ENCODE results near the gene USP3.

The USP3 gene

DNA sequence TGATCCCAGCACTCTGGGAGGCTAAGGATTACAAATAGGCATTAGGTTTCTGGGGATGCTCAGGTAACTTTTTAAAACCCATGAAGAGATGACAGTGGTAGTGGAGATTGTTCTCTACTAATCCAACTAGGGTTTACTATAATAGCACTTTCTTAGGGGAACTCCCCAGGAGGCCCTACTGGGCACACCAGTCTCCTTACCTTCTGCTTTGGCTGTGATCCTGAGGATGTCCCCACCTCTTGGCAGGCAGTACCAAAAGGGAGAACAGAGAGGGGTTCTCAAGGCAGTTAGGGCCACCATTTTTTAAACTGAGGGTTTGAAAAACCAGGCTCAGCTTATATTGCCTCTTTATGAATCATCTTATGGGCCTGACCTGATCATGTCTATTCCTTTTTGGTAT lies 77.8 kb downstream of the USP3 start:
- peaks cover 81% of the 10 kb centered on the region for H3K36me3 Mint-ChIP-seq (ENCODE audit: low read depth)
- no peaks in the 10 kb centered on the region for H3K27me3 Mint-ChIP-seq
- no peak for DNase-seq
- peak overlapping the region; percentile 82 for H3K27ac Mint-ChIP-seq
- peaks cover 9% of the 10 kb centered on the region for H3K9me3 Mint-ChIP-seq
- no peak overlapping the region for H3K4me3 Mint-ChIP-seq
- peaks cover 40% of the 10 kb centered on the region for H3K4me1 Mint-ChIP-seq (ENCODE audit: low read depth)

DNA sequence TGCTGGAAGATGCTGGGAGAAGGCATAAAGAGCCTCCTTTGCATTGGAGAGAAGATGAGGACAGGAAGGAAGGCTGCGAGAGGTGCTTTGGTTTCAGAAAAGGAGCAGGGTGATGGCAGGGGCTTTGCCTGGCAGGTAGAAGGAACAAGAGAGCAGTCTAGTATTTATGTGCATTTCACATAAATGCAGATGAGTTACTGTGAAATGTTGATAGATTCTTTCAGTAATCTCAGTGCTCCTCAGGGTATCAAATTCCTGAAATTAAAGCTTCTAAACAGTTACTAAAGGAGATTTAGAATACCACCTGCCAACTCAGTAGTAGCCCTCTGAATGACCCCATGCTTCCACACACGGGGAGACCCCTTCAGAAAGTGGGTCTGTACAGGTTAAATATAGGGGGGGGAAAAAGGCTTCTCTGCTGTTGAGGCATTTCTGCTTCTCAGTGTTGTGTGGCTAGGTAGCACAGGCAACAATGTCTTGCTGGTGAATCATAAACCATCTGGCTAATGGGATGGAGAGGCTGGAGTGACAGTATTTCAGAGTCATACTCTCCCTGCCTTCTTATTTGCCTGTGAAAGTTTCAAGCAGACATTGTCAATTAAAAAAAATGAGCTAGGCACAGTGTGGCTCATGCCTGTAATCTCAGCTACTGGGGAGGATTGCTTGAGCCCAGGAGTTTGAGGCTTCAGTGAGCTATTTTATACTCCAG lies 78.5 kb downstream of the USP3 start:
- peaks cover 85% of the 10 kb centered on the region for H3K36me3 Mint-ChIP-seq (ENCODE audit: low read depth)
- DNase-seq: no peak
- no peak overlapping the region for H3K4me3 Mint-ChIP-seq
- H3K27ac Mint-ChIP-seq: peak overlapping the region; percentile 82
- H3K9me3 Mint-ChIP-seq: peaks cover 9% of the 10 kb centered on the region
- no peaks in the 10 kb centered on the region for H3K27me3 Mint-ChIP-seq
- peaks cover 40% of the 10 kb centered on the region for H3K4me1 Mint-ChIP-seq (ENCODE audit: low read depth)

GRCh38 chr15:63586790-63587189 lies 82.4 kb downstream of the USP3 start:
- Mint-ChIP-seq H3K4me3 (no peak overlapping the region), H3K9me3 (peaks cover 9% of the 10 kb centered on the region), H3K36me3 (ENCODE audit: low read depth) (peaks cover 99% of the 10 kb centered on the region), H3K4me1 (ENCODE audit: low read depth) (peaks cover 43% of the 10 kb centered on the region), H3K27me3 (no peaks in the 10 kb centered on the region), H3K27ac (peak overlapping the region; percentile 76)
- DNase-seq: no peak

GRCh38 chr15:63587527-63587926 lies 83.1 kb downstream of the USP3 start:
- Mint-ChIP-seq H3K9me3 (peaks cover 9% of the 10 kb centered on the region), H3K4me3 (no peak overlapping the region), H3K27ac (no peak overlapping the region), H3K27me3 (no peaks in the 10 kb centered on the region), H3K36me3 (ENCODE audit: low read depth) (peaks cover 99% of the 10 kb centered on the region), H3K4me1 (ENCODE audit: low read depth) (peaks cover 43% of the 10 kb centered on the region)
- no peak for DNase-seq

DNA sequence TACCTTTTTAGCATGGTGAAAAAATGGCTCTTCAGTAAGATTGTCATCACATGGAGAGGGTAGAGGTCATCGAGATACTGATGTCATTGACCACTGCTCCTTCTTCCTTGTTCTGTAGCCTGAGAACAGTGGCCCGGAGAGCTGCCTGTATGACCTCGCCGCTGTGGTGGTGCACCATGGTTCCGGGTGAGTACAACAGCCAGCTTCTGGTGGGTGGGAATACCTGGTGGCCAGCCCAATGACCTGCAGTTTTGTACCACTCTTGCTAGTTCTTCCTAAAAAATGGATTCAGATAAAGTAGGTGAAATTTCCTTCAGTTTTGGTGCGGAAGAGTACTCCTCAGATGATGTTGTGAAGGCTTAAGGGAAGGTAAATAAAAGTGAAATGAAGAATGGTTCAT lies 84.4 kb downstream of the USP3 start:
- H3K36me3 Mint-ChIP-seq (ENCODE audit: low read depth): peaks cover 99% of the 10 kb centered on the region
- H3K9me3 Mint-ChIP-seq: peaks cover 6% of the 10 kb centered on the region
- H3K4me1 Mint-ChIP-seq (ENCODE audit: low read depth): peaks cover 44% of the 10 kb centered on the region
- peak overlapping the region; percentile 64 for H3K27ac Mint-ChIP-seq
- H3K4me3 Mint-ChIP-seq: no peak overlapping the region
- H3K27me3 Mint-ChIP-seq: no peaks in the 10 kb centered on the region
- DNase-seq: no peak

- Mint-ChIP-seq H3K27ac (peak overlapping the region; percentile 79), H3K4me3 (no peak overlapping the region), H3K9me3 (no peaks in the 10 kb centered on the region), H3K27me3 (no peaks in the 10 kb centered on the region), H3K4me1 (ENCODE audit: low read depth) (peaks cover 76% of the 10 kb centered on the region), H3K36me3 (ENCODE audit: low read depth) (peaks cover 64% of the 10 kb centered on the region)
- no peak for DNase-seq
Observed at GRCh38 chr15:63593705-63594671, 89.6 kb downstream of the USP3 start.

GRCh38 chr15:63595065-63595464 lies 90.7 kb downstream of the USP3 start:
- H3K27me3 Mint-ChIP-seq: no peaks in the 10 kb centered on the region
- H3K27ac Mint-ChIP-seq: peak overlapping the region; percentile 79
- no peak for DNase-seq
- no peak overlapping the region for H3K4me3 Mint-ChIP-seq
- no peaks in the 10 kb centered on the region for H3K9me3 Mint-ChIP-seq
- H3K36me3 Mint-ChIP-seq (ENCODE audit: low read depth): peaks cover 56% of the 10 kb centered on the region
- H3K4me1 Mint-ChIP-seq (ENCODE audit: low read depth): peaks cover 85% of the 10 kb centered on the region

GRCh38 chr15:63595688-63596087 lies 91.3 kb downstream of the USP3 start:
- no peak overlapping the region for H3K4me3 Mint-ChIP-seq
- peaks cover 82% of the 10 kb centered on the region for H3K4me1 Mint-ChIP-seq (ENCODE audit: low read depth)
- H3K9me3 Mint-ChIP-seq: no peaks in the 10 kb centered on the region
- peaks cover 52% of the 10 kb centered on the region for H3K36me3 Mint-ChIP-seq (ENCODE audit: low read depth)
- peak overlapping the region; percentile 71 for H3K27ac Mint-ChIP-seq
- no peaks in the 10 kb centered on the region for H3K27me3 Mint-ChIP-seq
- no peak for DNase-seq

DNA sequence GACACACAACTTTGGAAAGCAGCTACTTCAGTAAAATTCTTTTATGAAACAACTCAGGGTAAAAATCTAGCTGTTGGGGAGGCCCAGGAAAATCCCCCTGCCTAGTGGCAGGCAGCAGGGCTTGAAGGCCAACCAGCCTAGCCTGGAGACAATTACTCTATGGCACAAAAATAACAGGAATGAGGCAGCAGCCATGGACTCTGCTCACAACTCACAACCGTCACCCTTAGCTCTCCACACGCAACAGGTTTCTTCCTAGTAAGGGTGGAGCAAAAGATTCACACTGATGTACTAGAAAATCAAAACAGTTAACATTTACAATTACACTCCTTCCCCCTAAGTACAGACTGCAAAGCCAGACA lies 92.3 kb downstream of the USP3 start:
- peak overlapping the region; percentile 71 for H3K27ac Mint-ChIP-seq
- peaks cover 46% of the 10 kb centered on the region for H3K36me3 Mint-ChIP-seq (ENCODE audit: low read depth)
- no peak for DNase-seq
- H3K27me3 Mint-ChIP-seq: no peaks in the 10 kb centered on the region
- no peaks in the 10 kb centered on the region for H3K9me3 Mint-ChIP-seq
- H3K4me3 Mint-ChIP-seq: no peak overlapping the region
- H3K4me1 Mint-ChIP-seq (ENCODE audit: low read depth): peaks cover 80% of the 10 kb centered on the region

DNA sequence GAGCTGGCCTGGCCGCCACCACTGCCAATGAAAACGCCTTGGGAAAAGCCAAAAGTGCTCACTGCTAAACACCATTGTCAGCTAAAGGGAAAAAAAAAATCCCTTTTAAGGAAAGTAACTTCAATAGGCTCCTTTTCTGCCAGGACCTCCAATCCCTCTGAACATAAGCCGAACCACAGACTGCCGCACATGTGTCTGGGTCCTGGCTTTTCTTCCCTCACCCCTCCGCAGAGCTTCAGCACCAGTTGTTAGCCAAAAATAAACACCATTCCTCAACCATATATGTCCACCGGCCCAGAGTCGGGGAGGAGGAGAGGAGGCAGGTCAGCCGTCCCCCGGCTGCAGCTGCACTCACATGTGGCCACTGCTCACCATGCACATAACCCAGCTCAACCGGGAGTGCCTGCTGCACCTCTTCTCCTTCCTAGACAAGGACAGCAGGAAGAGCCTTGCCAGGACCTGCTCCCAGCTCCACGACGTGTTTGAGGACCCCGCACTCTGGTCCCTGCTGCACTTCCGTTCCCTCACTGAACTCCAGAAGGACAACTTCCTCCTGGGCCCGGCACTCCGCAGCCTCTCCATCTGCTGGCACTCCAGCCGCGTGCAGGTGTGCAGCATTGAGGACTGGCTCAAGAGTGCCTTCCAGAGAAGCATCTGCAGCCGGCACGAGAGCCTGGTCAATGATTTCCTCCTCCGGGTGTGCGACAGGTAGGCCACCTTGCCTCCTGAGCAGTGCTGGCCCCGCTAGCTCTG lies 92.8 kb downstream of the USP3 start, which contains the start of gene FBXL22:
FBXL22 (plus strand) TSS at position 350 of the 753 bp plus-strand sequence; CDS start at position 356, 6 bp downstream.
- H3K9me3 Mint-ChIP-seq: no peaks in the 10 kb centered on the region
- H3K36me3 Mint-ChIP-seq (ENCODE audit: low read depth): peaks cover 40% of the 10 kb centered on the region
- no peak within 1 kb of the TSS for H3K4me3 Mint-ChIP-seq

DNA sequence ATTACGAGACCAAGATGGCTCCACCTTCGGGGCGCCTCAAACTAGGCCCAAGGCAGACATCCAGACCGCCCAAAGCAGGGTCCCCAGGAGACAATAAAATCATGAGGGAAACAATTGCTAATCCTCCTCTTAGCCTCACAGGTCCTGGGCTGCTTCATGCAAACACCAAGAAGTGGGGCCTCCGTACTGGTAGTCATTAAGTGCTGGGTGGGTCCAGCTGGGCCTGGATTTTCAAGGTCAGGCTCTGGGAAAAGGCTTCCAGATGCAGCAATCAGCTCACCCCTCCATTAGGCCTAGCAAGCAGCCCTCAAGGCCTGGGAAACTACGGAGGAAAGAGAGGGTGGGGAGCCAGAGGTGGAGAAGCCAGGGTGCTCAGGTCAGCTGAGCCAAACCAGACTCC lies 93.4 kb downstream of the USP3 start:
- Mint-ChIP-seq H3K9me3 (no peaks in the 10 kb centered on the region), H3K27ac (peak overlapping the region; percentile 71), H3K27me3 (no peaks in the 10 kb centered on the region), H3K4me1 (ENCODE audit: low read depth) (peaks cover 79% of the 10 kb centered on the region), H3K4me3 (no peak overlapping the region), H3K36me3 (ENCODE audit: low read depth) (peaks cover 34% of the 10 kb centered on the region)
- no peak for DNase-seq

More for the DNA sequence above, 92.8 kb downstream of the USP3 start, which contains the start of gene FBXL22:
- no peaks in the 10 kb centered on the region for H3K27me3 Mint-ChIP-seq
- H3K4me1 Mint-ChIP-seq (ENCODE audit: low read depth): peaks cover 80% of the 10 kb centered on the region
- no peak for DNase-seq
- H3K27ac Mint-ChIP-seq: peak within 1 kb of the TSS; percentile 71

GRCh38 chr15:63598473-63599400 lies 94.3 kb downstream of the USP3 start:
- Mint-ChIP-seq H3K27ac (peak overlapping the region; percentile 92), H3K4me3 (peak overlapping the region; percentile 87), H3K36me3 (ENCODE audit: low read depth) (peaks cover 25% of the 10 kb centered on the region), H3K27me3 (no peaks in the 10 kb centered on the region), H3K4me1 (ENCODE audit: low read depth) (peaks cover 73% of the 10 kb centered on the region), H3K9me3 (no peaks in the 10 kb centered on the region)
- no peak for DNase-seq

DNA sequence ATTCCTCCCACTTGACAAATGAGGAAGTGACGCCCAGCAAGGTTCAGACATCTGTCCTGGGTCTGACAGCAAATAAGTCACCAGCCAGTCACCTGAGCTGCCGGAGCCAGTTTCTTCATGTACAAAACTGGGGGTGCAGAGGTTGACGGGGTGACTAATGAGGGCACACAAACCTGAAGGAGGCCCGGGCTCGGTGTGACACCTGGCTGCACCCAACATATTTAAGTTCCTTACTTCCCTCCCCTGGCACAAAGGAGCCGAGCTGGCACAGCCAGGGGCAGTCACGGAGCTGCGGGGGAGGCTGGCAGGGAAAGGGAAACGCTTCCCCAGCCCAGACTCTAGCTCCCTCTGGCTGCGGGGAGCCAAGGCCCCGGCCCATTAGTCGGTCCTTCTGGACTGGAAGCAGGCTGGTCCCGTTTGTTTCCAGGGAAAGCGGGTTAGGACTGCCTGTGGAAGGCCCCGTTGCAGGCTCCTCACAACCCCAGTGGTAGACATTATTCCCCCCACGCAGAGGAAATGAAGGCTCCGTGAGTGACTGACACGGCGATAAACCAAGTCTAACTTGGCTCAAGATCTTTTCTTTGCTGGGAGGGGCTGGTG lies 95.1 kb downstream of the USP3 start:
- peak; percentile 67 for DNase-seq

More for the DNA sequence above, 95.1 kb downstream of the USP3 start:
- Mint-ChIP-seq H3K9me3 (no peaks in the 10 kb centered on the region), H3K27ac (peak overlapping the region; percentile 92), H3K36me3 (ENCODE audit: low read depth) (peaks cover 17% of the 10 kb centered on the region), H3K4me3 (peak overlapping the region; percentile 87), H3K4me1 (ENCODE audit: low read depth) (peaks cover 69% of the 10 kb centered on the region), H3K27me3 (no peaks in the 10 kb centered on the region)
